Stimulated activated CD8-positive, alpha-beta memory T cell treated with anti-CD3 and anti-CD28 coated beads, Interleukin-4, amount 100 ng/mL, for 1 hour (primary cell): ENCODE results near the gene PVALEF.
A peak's percentile ranks its signal among the peaks of the same experiment; 100 is the strongest.
"Not testable (repeated sequence)": the region's sequence is repeated elsewhere in the genome, so short reads cannot be mapped to it uniquely, and the experiment has no call there.

Source experiments
- DNase-seq, 2 donors: peaks; one replicate each; pipeline ENCODE4 v3.0.0-alpha.2; 2020; ENCODE audit warnings: low read depth in 2 of 2, low spot score in 1 of 2

The PVALEF gene

DNA sequence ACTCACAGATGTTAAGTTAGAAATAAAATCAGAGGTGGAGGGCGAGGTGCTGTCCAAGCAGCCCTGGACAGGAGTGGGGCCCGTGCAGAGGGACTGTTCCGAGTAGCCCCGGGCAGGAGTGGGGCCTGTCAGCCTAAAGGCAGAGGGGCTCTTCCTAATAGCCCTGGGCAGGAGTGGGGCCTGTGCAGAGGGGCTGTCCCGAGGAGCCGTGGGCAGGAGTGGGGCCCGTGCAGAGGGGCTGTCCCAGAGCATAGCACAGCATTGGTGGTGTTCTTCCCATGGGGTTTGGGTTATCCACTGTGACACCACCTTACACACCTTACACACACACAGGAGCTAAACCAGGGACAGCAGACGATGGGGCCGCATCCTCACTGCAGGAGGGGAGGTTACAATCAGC lies 47.1 kb downstream of the PVALEF start:
- no peak for DNase-seq

DNA sequence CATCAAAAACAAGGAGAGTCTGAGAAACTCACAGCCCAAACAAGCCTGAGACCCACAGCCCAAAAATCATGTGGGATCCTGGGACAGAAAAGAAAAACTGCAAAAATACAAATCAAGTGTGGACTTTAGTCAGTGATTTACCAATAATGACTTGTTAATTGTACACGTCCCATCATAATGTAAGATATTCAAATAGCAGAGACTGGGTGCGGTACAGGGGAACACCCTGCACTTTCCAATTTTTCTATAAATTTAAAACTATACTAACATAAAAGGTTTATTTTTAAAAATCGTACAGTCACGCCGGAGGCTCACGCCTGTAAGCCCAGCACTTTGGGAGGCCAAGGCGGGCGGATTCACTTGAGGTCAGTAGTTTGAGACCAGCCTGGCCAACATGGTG lies 48.7 kb downstream of the PVALEF start:
- DNase-seq: no peak

DNA sequence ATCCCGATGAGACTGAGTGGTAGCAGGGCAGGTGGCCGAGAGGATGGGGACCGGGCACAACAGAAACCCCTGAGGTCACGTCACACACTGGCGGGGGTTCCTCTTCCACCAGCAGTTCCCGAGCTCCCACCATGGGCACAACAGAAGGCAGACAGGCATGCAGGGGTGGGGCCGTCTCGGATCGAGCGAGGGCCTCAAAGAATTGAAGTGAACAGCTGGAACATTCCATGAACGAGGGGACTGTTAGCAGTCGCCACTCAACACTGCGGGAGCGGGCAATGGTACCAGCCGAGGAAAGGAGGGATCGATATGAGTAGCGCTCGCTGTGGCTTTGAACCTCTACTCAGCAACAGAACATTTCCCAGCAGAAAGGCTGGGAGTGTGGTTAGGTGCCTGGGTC lies 52.2 kb downstream of the PVALEF start:
- DNase-seq: no peak

DNA sequence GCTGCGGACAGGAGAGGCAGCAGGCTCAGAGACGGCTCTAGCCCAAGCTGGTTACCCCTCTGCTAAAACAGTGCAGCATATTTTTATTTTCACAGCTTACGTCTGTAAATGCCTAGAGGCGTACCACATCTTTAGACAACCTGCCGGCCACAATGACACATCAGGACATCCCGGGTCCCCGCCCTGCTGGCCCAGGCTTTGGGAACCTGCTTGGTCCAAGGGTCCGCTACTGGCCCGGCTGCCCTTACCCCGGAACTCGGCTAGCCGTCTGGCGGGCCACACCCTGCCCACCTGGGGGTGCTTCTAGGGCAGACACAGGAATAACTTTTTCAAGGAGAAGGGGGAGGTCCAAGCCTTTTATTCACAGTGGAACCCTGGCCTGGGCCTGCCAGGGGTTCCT lies 53.2 kb downstream of the PVALEF start:
- no peak for DNase-seq

DNA sequence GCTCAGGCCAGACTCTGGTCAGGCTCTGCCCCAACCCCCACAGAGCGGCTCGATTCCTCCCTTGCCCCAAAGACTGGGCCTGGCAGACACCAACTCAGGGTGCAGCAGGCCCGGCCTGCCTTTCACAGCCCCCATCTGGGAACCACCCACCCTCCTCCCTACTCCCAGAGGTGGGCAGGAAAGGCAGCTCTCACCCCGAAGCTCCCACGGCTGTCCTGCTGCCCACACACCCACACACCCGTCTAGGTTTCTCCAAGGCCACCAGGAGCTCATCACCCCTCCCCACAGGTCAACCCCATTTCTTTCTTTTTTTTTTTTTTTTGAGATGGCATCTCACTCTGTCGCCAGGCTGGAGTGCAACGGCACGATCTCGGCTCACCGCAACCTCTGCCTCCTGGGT lies 53.7 kb downstream of the PVALEF start:
- no peak for DNase-seq

DNA sequence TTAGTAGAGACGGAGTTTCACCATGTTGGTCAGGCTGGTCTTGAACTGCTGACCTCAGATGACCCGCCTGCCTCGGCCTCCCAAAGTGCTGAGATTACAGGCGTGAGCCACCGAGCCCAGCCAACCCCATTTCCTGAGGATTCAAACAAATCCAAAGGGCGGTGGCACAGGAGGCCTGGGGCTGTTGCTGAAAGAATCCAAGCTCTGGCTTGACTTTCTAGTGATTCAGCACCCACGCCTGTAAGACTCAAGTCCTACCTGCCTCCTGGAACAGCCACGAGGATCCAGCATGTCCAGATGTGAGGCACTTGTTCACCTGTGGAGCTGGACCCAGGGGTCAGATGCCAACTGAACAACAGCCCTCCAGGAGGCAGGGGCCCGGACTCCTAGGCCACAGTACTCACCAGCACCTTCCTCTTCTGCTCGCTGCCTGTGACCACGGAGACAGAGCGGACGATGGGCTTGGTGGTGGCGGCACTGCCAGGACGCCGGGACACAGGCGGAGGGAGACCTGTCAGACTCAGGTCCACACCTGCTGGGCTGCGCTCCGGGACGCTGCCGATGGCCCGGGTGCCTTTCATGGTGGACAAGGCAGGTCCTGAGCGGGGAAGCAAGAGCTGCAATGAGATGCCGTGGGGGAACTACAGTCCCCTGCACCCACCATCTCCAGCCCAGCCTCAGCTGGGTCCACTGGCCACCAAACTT lies 54.3 kb downstream of the PVALEF start:
- DNase-seq: no peak

DNA sequence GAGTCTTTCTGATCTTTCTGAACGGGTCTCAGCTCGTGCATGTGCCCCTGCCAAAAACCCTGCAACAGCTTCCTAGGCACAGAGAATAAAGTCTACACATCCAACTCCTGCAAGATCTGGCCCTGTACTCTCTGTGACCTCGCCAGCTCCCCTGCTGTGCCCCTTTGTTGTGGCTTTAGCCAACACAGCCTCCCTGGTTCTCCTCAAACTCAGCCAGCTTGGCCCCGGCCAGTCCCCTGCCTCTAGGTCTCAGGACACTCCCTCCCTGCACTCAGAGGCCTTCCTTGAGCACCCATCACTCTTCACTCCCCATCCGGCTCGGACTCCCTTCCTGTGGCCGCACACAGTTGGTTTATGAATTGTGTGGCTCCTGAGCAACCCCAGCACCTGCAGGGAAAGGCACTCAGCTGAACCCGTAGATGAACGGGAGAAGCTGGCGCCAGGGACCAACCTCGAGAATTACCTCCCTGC lies 56.1 kb downstream of the PVALEF start:
- no peak for DNase-seq

DNA sequence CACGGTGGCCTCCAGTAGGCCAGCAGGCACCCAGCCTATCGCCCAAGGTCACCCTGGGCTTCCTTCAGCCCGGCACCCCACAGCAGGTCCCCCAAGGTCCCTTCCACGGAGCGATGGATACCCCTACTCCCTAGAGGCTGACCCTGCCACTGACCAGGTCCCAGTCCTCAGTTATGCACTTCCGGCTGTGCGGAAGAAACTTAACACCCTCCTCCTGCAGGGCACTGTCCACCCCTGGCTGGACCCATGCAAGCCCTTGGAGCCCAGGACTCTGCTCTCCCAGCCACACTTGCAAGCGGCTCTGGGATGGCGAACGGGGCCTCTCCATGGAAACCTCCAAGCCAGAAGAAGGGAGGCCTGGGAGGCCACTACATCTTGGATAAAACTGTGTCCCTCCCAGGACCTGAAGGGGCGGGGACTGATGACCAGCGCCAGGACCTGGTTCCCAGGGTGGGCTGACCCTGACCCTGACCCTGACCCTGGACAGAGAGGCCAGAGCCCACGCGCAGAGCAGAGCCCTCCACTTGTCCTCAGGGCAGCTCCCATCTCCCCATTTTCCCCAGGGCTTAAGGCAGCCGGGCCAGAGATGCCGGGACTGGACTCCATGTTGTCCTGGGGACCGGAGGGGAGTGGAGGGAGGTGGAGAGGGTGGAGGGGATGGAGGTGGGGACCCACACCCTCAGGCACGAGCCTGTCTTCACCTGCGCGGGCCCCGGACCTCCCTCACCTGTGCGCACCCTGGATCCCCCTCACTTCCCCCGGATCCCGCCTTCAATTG lies 56.7 kb downstream of the PVALEF start:
- no peak for DNase-seq

DNA sequence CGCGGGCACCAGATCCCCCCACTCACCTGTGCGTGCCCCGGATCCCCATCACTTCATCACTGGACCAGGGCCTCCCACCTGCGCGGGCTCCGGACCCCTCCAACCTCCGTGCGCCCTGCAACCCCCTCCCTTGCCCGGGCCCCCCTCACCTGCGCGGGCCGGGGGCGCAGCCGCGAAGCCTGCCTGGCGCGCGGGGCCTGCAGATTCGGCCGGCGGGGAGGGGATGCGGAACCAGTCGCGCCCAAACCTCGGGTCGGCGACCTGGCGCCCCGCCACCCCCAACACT lies 57.3 kb downstream of the PVALEF start:
- no peak for DNase-seq

DNA sequence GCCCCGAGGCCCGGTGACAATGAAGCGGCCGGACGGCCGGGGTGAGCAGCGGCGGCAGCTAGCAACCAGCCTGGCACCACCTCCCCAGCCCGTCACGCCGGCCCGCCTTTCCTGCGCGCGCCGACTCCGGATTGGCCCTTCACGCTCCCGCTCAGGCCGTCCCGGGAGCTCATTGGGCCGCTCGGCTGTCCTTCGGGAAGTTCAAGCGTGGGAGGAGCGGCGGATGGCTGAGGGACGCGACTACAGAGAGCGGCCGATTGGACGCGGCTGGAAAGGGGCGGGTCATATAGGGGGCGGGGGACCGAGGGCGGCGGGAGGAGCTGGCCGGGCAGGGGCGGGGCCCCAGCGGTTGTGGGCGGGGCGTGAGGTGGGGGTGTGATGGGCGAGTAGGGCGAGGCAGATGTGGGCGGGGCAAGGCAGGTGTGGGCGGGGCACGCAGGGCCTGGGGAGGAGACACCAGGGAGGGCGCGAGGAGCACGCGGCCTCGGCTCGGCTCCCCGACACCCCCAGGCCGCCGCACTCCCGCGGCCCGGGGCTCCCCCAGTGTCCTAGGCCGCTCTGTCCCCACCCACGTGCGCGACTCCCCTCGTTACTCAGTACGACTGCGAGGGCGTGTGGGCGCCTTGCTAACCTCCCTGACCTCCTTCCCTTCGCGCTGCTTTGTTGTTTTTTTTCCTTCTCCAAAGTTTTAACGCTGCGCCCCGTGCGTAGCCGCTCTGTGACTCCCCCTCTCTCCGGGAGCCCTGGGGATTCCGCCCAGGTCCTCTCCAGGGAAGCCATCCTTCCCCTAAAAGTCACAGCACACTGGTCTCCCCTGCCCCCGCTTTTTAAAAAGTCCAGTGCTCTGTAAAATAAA lies 57.8 kb downstream of the PVALEF start, which contains the start of gene CEP131:
TSS of gene CEP131 (minus strand) at position 60 of the 856 bp plus-strand sequence. CDS start 2,909 bp downstream, outside the sequence.
- DNase-seq: peak; percentile 100

DNA sequence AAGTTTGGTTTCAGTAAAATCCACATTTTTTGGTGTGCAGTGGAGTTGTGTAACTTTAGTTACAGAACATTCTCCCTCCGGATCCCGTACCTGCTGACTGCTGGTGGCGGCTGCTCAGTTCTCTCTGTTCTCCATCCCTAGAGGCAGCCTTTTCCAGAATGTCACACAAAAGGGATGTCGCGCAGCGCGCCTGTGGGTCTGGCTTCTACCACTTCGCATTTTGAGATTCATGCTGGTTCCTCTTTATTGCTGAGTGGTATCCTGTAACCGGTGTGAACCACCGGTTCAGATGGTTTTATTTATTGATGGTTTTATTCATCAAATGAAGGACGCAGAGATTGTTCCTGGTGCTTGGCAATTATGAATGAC lies 58.4 kb downstream of the PVALEF start:
- no peak for DNase-seq

DNA sequence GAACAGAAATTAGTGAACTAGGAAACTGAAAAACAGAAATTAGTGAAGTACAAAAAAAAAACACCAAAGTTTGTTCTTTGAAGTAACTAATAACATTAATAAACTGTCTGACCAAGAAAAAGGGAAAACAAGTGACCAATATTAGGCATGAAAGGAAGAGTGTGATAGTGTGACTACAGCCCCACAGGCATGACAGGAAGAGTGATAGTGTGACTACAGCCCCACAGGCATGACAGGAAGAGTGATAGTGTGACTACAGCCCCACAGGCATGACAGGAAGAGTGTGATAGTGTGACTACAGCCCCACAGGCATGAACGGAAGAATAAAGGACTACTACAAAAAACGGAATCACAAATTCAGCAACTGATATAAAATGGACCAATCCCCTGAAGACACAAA lies 62.3 kb downstream of the PVALEF start:
- not testable (repeated sequence) for DNase-seq

DNA sequence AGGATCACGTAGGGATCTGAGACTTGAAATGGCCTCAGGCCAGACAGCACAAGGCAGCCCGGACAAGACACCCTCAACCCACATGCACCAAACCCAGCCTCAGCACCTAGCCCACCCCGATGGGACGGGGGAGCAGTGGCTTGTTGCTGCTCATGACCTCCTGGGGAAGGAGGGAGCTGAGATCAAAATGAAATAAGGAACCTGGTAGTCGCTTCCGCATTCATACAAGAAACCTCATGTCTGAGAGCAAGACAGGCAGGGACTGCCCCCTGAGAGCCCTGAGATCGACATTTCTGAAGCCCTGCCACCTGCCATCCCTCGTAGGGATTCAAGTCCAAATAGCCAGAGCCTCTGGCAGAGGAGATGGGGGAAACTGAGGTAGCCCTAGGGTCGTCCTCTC lies 63.1 kb downstream of the PVALEF start:
- DNase-seq: no peak

DNA sequence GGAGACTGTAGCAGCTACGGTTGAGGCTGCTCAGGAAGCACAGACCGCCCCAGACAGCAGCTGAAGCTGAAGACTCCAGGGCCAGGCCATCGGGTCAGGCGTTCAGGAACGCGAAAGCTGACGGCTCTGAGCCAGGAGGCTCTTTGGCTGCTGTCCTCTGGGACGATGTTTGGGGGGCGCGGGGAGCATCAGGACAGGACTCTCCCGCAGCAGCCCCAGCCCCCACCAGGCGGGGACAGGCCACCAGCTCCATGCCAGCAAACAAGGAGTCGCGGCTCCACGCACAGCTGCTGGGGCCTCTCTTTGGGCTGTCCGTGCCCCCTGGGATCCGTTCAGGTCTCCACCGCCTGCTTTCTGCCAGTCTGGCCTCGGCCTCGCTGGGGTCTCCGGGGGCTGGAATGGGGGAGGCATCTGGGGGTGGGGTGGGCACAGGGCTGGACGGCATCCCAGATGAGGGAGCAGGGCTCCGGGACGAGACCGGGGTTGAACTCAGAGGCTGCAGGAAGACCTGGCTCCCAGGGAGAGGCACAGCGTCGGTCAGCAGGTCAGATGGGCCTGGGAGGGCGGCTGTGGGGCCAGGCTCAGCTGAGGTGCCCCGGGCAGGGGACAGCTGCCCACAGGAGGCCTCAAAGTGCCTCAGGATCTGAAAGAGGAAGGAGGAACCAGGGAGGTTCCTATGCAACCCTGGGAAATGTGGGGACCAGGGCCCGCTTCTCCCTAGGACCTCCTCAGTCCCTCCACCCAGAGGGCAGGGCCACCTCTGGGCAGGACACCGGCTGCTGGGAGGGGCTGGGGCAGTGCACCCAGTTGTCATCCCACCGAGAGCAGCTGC lies 63.7 kb downstream of the PVALEF start:
- no peak for DNase-seq

DNA sequence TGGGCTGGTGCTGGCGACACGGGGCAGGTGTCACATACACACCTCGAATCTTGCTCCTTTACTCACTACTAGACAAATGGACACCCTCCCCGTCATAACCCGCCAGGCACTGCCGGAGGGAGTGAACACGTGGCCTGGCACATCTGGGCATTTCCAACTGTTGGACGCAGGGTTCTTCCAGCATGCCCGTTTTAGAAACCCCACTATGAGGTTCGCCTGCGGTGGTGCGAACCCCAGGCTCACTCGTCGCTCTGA lies 64.3 kb downstream of the PVALEF start:
- DNase-seq: no peak

DNA sequence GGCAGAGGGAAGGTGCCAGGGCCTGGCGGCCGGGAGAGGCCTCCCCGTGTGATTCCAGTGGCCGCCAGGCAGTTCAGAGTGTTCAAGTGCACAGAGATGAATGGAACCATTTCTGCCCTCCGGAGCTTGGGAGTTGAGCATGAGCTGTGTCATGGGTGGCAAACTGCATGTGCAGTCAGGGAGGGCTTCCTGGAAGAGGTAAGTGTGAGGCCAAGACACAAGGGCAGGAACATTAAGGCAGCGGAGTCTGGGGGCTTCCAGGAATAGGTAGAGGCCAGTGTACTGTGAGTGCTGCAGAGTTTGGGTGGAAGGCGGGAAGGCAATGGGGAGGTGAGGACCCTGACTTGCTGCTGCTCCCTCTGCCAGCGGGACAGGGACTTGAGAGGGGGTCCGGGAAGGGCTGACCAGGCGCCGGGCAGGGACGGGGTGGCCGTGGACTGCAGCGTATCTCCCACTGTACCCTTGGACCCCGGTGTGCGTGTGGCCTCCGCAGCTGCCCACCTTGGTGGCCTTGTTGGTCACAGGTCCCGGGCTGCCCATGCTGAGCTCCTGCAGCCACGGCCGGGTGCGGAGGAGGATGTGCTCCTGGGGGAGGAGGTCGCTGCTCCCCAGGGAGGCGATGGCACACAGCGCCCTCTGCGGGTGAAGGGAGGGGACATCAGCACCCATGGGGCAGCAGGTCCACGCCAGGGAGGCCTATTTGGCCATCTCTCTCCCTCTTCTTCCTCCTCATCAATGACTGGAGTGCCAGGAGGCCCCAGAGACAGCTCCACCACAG lies 64.9 kb downstream of the PVALEF start:
- DNase-seq: no peak

DNA sequence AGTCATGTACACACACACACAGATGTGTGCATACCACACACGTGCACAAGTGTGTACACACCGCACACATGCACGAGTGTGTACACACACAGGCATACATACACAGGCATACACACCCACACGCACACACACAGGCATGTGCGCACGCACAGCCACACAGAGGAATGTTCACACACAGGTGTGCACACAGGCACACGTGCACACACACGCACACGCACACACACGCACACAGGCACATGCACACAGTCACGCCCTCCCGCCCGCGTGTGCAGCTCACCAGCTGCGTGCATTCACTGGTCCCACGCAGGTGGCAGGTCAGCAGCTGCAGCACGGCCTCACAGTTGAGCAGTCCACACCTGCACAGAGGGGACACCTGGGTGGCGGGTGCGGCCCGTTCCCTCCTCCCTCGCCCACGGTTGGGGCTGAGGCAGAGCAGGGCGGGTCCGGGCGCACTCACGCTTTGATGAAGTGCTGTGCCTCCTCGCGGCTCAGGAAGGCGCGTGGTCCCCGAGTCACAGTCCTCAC lies 65.9 kb downstream of the PVALEF start:
- DNase-seq: no peak

DNA sequence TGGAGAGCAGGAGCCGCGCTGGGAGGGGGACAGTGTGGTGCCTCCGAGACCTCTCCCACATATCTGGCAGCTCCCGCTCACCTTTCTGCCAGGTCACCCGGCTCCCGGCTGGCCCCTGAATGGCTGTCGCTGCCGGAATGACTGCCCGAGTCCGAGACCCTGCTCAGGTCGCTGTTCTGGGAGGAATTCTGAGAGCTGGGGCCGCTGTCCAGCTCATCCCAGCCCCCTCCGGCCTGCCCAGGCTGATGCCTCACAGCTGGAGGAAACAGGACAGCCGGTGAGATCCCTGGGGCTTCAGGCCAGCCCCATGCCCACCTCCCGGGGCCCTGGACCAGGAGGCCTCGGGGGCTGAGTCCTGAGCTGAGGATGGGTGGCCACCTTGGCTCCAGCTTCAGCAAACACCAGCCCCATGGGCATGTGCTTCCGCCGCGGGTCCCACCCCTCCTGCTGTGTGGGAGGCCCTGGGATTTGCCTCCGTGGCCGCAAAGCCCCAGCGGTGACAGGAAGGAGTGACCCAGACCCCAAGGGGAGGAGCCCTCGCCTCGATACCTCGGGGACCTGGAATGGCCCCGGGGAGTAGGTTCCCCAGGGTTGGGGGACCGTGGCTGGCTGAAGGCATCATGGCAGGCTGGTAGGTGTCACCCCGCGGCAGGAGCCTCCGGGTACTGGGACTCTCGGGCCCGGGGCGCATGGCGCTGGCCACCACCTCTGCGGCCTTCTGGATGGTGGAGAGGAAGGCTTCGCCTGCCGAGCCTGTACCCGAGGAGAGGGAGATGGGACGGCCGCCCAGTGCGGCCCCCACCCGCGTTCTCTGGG lies 66.7 kb downstream of the PVALEF start:
- DNase-seq: no peak
